DMS114 treated with DMSO at 0.1 percent for 48 hours (cell line): Measurements from ENCODE around the gene TWF2.

Source experiments
- DNase-seq: peaks from one replicate; lab custom pipeline; 2025; ENCODE audit not compliant: unreplicated experiment; lab: John Stamatoyannopoulos, UW

The TWF2 gene

GRCh38 chr3:52183786-52184445 lies 55.0 kb downstream of the TWF2 start:
- no peak for DNase-seq

- no peak for DNase-seq
Observed at GRCh38 chr3:52182691-52183090, 56.3 kb downstream of the TWF2 start.

- no peak for DNase-seq
Observed at GRCh38 chr3:52182196-52182595, 56.8 kb downstream of the TWF2 start.

- DNase-seq = no peak
Observed at GRCh38 chr3:52181543-52181942, 57.4 kb downstream of the TWF2 start.
